Upper lobe of left lung (tissue), 6 donors: ENCODE data around the gene TBX21. TPM values are rescaled to one million over a fixed set of nuclear protein-coding genes. Genes with fewer than 3 reads are reported as not detected.

Experiments used
- ATAC-seq, 2 donors: fragments of 200-7000 bp; cut with Tn5 transposase; one replicate each; pipeline ENCODE4 v1.9.1; 2022; ENCODE audit warnings: mild to moderate bottlenecking in 2 of 2, moderate library complexity in 2 of 2; ENCODE audit not compliant: low FRiP score in 2 of 2
- DNase-seq, 2 donors: peaks; one replicate each; pipeline ENCODE4 v3.0.0-alpha.2; 2019 to 2020
- H3K27ac ChIP-seq, 4 donors: fragments of 200-600 bp; sonication (generic); one replicate each; pipeline ENCODE4 v1.5.1; 2016 to 2019
- H3K27me3 ChIP-seq, 4 donors: fragments of 200-600 bp; sonication (generic); one replicate each; pipeline ENCODE4 v1.5.1; 2017 to 2019
- H3K36me3 ChIP-seq, 4 donors: fragments of 200-600 bp; sonication (generic); one replicate each; pipeline ENCODE4 v1.5.1; 2016 to 2019
- H3K4me1 ChIP-seq, 4 donors: fragments of 200-600 bp; sonication (generic); one replicate each; pipeline ENCODE4 v1.5.1; 2018 to 2019
- H3K4me3 ChIP-seq, 4 donors: fragments of 200-600 bp; sonication (generic); one replicate each; pipeline ENCODE4 v1.5.1; 2017 to 2019; ENCODE audit warnings: mild to moderate bottlenecking in 2 of 4, moderate library complexity in 1 of 4
- H3K9me3 ChIP-seq, 4 donors: fragments of 200-600 bp; sonication (generic); one replicate each; pipeline ENCODE4 v1.5.1; 2018 to 2019
- EP300 ChIP-seq, 4 donors: sonication (generic); formaldehyde crosslinking; IDR thresholded peaks; one replicate each; pipeline ENCODE4 v1.5.1; 2017; ENCODE audit warnings: antibody characterized with exemption in 4 of 4, control low read depth in 2 of 4
- POLR2A ChIP-seq, 4 donors: fragments of 450-650 bp; IDR thresholded peaks; one replicate each; pipeline ENCODE4 v1.5.1; 2016 to 2017; ENCODE audit warnings: antibody characterized with exemption in 4 of 4, mild to moderate bottlenecking in 2 of 4
- POLR2AphosphoS5 ChIP-seq, 2 donors: sonication (generic); formaldehyde crosslinking; IDR thresholded peaks; one replicate each; pipeline ENCODE4 v1.5.1; 2017; ENCODE audit warnings: antibody characterized with exemption in 2 of 2
- WGBS, 2 donors: methylation state at CpG; one replicate each; pipeline ENCODE4 v1.1.5; 2017 to 2018; 5-methylcytosine and 5-hydroxymethylcytosine counted together
- total RNA-seq, 6 donors: library from RNA; depleted of rRNA in 4 of 6; stranded (reverse); fragments of >200 nt in 4 of 6; gene quantifications; one replicate each; pipeline versions ENCODE4 v1.1.0 to v1.2.1, GENCODE V29; 2016 to 2021
- TF ChIP-seq, protein P1 (sequence below), 6 experiments: fragments of 450-650 bp in 4 of 6; fragments of 200-600 bp in 2 of 6; sonication (generic) in 2 of 6; IDR thresholded peaks; one replicate each; pipeline ENCODE4 v1.5.1; 2016 to 2019; ENCODE audit warnings: antibody characterized with exemption in 6 of 6
- donor health status: DM: no; HTN: no; CAD: no; lungs with moderate emphysema.
- donor health status: DM: no; HTN: yes; CAD: no; lungs with severe emphysema.

TBX21 gene
- total RNA-seq, 6 donors from 2014 or later = 2.0 to 5.2 (median 3.4) TPM

DNA sequence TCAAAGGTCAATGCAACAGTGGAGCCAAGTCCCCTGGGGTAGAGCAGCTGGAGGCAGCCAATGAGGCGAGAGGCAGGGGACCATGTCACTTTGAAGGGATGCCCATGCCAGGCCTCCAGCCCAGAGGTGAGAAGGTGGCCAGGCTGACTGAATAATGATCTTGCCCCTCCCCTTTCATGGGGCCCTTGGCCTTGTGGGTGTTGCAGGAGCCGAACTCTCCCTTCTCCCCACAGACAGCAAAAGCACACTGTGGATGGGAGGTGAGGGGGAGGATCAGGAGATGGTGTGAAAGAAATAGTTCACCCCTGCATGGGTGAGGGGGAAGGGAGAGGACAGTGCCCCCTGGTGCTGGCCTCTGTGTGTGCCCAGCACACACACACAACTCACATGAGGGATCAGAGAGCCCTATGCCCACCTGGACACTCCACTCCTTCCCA lies 15.8 kb upstream of the TBX21 start:
- Histone ChIP-seq H3K27me3 (peaks cover 0 to 18% (median 11%) of the 10 kb centered on the region in 4 donors), H3K27ac (no peak overlapping the region), H3K36me3 (no peaks in the 10 kb centered on the region), H3K4me3 (no peak overlapping the region), H3K9me3 (no peaks in the 10 kb centered on the region), H3K4me1 (peaks cover 14 to 29% (median 17%) of the 10 kb centered on the region in 4 donors)
- 72% methylated on average over 2 of the region's 2 CpGs; no CpG with 5 or more reads in 1 of the 2 donors for WGBS, 2 donors
- TF ChIP-seq EP300 (IDR thresholded peaks at IDR 0.05) = no peak
- TF ChIP-seq, protein P1, sequence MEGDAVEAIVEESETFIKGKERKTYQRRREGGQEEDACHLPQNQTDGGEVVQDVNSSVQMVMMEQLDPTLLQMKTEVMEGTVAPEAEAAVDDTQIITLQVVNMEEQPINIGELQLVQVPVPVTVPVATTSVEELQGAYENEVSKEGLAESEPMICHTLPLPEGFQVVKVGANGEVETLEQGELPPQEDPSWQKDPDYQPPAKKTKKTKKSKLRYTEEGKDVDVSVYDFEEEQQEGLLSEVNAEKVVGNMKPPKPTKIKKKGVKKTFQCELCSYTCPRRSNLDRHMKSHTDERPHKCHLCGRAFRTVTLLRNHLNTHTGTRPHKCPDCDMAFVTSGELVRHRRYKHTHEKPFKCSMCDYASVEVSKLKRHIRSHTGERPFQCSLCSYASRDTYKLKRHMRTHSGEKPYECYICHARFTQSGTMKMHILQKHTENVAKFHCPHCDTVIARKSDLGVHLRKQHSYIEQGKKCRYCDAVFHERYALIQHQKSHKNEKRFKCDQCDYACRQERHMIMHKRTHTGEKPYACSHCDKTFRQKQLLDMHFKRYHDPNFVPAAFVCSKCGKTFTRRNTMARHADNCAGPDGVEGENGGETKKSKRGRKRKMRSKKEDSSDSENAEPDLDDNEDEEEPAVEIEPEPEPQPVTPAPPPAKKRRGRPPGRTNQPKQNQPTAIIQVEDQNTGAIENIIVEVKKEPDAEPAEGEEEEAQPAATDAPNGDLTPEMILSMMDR (IDR thresholded peaks at IDR 0.05) = peak in 1 of 6 experiments; percentile 34
- TF ChIP-seq POLR2A (IDR thresholded peaks at IDR 0.05) = no peak
- TF ChIP-seq POLR2AphosphoS5 (IDR thresholded peaks at IDR 0.05) = no peak
- DNase-seq (no peak), ATAC-seq (peak in 1 of 2 donors; percentile 20)

DNA sequence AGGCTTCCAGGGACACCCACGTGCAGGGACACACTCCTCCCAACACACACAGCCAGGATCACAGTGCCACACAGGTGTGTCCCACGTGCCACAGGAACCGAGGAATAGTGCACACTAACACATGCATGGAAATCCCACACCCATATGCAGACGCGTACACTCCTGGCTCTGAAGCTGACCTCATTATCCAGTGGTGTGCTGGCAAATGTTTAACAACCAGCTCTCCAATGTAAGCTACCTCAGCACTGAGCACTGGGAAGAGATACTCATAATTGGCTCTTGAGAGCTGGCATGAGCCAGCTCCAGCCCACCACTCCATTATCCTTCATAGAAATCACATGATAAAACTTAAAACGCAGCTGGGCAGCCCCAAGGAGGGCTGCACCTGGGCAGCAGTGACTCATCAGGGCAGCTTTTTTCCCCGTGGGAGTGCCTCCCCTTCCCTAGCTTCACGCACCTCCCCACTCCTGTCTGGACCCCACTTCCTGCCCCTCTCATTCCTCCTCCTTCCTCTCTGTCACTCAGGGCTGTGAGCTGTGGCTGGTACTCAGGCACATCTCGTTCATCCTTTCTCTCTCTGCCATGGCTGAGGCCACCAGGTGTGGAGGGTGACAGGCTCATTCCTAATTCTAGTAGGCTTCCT lies 14.9 kb upstream of the TBX21 start:
- TF ChIP-seq EP300 (IDR thresholded peaks at IDR 0.05) (no peak), POLR2AphosphoS5 (IDR thresholded peaks at IDR 0.05) (no peak), POLR2A (IDR thresholded peaks at IDR 0.05) (no peak)
- TF ChIP-seq, protein P1 (IDR thresholded peaks at IDR 0.05) = no peak
- DNase-seq (no peak), ATAC-seq (no peak)
- H3K4me1 ChIP-seq = peaks cover 14 to 29% (median 17%) of the 10 kb centered on the region in 4 donors
- H3K9me3 ChIP-seq = no peaks in the 10 kb centered on the region
- no peak overlapping the region for H3K4me3 ChIP-seq
- peaks cover 0 to 18% (median 11%) of the 10 kb centered on the region in 4 donors for H3K27me3 ChIP-seq
- no peak overlapping the region for H3K27ac ChIP-seq
- no peaks in the 10 kb centered on the region for H3K36me3 ChIP-seq
- WGBS, 2 donors = 6 to 29% methylated on average over 3 to 9 of the region's 9 CpGs

DNA sequence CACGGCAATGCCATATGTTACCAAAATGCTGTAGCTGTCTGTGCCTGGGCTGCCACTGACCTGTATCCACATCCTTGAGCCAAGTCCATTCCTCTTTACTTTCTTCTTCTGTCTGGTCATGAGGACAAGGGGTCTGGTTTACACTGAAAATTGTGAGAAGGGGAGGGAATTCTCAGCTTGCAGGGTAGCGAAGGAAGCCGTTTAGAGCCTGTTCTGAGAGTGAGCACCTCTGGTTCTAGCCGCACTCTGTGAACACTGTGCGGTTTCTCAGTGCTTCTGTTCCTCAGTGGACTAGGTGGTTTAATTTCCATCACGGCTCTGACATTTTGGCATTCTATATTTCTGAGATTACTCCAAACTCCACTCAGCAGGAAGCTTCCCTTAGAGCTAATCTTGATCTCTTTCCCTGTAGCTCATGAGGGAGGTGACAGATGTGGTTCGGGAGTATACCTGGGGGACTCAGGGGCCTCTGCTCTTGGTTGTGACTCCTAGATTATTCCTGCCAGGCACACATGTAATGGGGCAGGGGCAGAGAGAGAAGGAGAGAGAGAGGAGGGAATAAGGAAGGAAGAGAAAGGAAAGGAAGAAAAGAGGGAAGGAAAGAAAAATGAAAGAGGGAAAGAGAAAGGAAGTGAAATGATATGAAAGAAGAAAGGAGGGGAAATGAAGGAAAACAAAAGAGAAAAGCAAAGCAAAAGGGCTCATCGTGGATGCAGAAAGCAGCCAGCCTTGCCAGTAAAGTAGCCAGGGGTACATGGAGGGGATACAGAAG lies 14.2 kb upstream of the TBX21 start:
- H3K27me3 ChIP-seq = peaks cover 0 to 18% (median 11%) of the 10 kb centered on the region in 4 donors
- DNase-seq (no peak), ATAC-seq (no peak)
- H3K27ac ChIP-seq = no peak overlapping the region
- H3K9me3 ChIP-seq = no peaks in the 10 kb centered on the region
- H3K4me3 ChIP-seq = no peak overlapping the region
- H3K36me3 ChIP-seq = no peaks in the 10 kb centered on the region
- WGBS, 2 donors = 46 to 57% methylated on average over 8 of the region's 8 CpGs
- TF ChIP-seq, protein P1 (IDR thresholded peaks at IDR 0.05) = no peak
- TF ChIP-seq POLR2AphosphoS5 (IDR thresholded peaks at IDR 0.05) = no peak
- TF ChIP-seq EP300 (IDR thresholded peaks at IDR 0.05) = no peak
- no peak for TF ChIP-seq POLR2A (IDR thresholded peaks at IDR 0.05)
- peaks cover 14 to 29% (median 17%) of the 10 kb centered on the region in 4 donors for H3K4me1 ChIP-seq

DNA sequence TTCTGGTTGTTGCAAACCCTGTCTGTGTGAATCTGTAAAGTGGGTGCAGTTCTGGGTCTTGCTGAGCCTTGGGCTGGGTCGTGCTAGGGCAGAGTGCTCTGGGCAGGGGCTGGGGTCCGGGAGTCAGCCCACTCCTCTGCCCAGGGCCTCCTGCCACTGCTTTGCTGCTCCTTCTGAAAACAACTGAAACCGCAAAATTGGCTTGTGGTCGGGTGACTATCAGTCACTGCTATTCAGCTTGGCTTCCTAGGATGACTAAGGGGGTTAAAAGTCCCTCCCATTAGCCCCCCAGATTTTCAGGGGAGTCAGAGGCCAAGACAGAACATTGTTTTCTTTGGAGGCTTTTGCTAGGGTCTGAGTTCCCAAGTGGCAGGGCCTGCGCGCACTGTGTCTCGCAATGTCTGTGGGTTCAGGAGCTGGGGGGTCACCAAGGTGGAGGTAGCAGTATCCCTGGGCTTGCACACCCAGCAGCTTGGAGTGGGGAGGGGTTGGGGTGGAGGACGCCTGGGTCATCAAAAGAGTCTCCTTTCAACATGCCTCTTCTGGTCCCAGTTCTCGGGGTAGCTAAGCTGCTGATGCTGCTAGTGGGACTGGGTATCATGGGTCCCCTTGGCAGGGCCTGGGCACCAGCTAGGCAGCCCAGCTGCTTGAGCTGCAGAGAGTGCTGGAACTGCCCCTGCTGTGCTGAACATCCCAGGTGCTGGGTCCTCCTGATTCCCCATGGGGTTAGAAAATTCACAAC lies 13.5 kb upstream of the TBX21 start:
- no peak for DNase-seq
- TF ChIP-seq, protein P1 (IDR thresholded peaks at IDR 0.05) = no peak
- TF ChIP-seq POLR2A (IDR thresholded peaks at IDR 0.05) (no peak), POLR2AphosphoS5 (IDR thresholded peaks at IDR 0.05) (no peak), EP300 (IDR thresholded peaks at IDR 0.05) (no peak)
- H3K27me3 ChIP-seq = peaks cover 0 to 18% (median 11%) of the 10 kb centered on the region in 4 donors
- no peaks in the 10 kb centered on the region for H3K9me3 ChIP-seq
- peaks cover 14 to 29% (median 17%) of the 10 kb centered on the region in 4 donors for H3K4me1 ChIP-seq
- 59 to 67% methylated on average over 7 to 9 of the region's 9 CpGs for WGBS, 2 donors
- ATAC-seq = no peak
- no peaks in the 10 kb centered on the region for H3K36me3 ChIP-seq
- H3K27ac ChIP-seq = no peak overlapping the region
- no peak overlapping the region for H3K4me3 ChIP-seq
